CD4-positive, alpha-beta T cell (primary cell): ENCODE measurements around the gene ARPIN. TPM values are rescaled to one million over a fixed set of nuclear protein-coding genes. Genes with fewer than 3 reads are reported as not detected.

Experiments
- ATAC-seq: fragments of 200-7000 bp; cut with Tn5 transposase; one replicate; pipeline ENCODE4 v1.10.0; 2022; ENCODE audit warnings: mild to moderate bottlenecking; ENCODE audit not compliant: poor library complexity
- CTCF ChIA-PET: fragments of 350-600 bp; sonication (Branson Sonifier 250); formaldehyde crosslinking; loops from one replicate; lab custom pipeline; 2021; ENCODE audit warnings: antibody characterized with exemption, inconsistent platforms; lab: Charles Lee
- POLR2A ChIA-PET: fragments of 350-600 bp; sonication (Branson Sonifier 250); formaldehyde crosslinking; loops from one replicate; lab custom pipeline; 2021; ENCODE audit warnings: antibody characterized with exemption, inconsistent platforms; lab: Charles Lee
- DNase-seq, 14 experiments: peaks; one replicate each; pipeline ENCODE4 v3.0.0-alpha.2; 2013 to 2020; ENCODE audit warnings: mixed read lengths in 2 of 14
- H3K27ac ChIP-seq, 2 donors: one replicate each; pipeline versions ENCODE4 v1.5.1 to v1.7.0; 2013; ENCODE audit warnings: low read length in 2 of 2, low read depth in 1 of 2, mild to moderate bottlenecking in 1 of 2
- H3K27me3 ChIP-seq, 2 experiments: 1 replicate in 1 of 2; 2 replicates in 1 of 2; pipeline versions ENCODE4 v1.6.1 to v1.7.0; 2013; ENCODE audit warnings: low read length in 2 of 2, control low read depth in 1 of 2, mild to moderate bottlenecking in 1 of 2, moderate library complexity in 1 of 2; ENCODE audit not compliant: insufficient read depth in 2 of 2, control insufficient read depth in 1 of 2
- H3K36me3 ChIP-seq: one replicate; pipeline ENCODE4 v1.6.1; 2013; ENCODE audit warnings: low read length, control low read depth; ENCODE audit not compliant: insufficient read depth
- H3K4me1 ChIP-seq: one replicate; pipeline ENCODE4 v1.6.1; 2013; ENCODE audit warnings: low read length, control low read depth; ENCODE audit not compliant: insufficient read depth
- H3K4me3 ChIP-seq: one replicate; pipeline ENCODE4 v1.5.1; 2013; ENCODE audit warnings: mild to moderate bottlenecking, low read length, moderate library complexity
- H3K9me3 ChIP-seq, 2 experiments: 1 replicate in 1 of 2; 2 replicates in 1 of 2; pipeline versions ENCODE4 v1.6.1 to v1.7.0; 2013; ENCODE audit warnings: low read length in 2 of 2, mild to moderate bottlenecking in 2 of 2, control low read depth in 1 of 2, moderate library complexity in 1 of 2; ENCODE audit not compliant: control insufficient read depth in 1 of 2, insufficient read depth in 1 of 2
- H3K27ac Mint-ChIP-seq: one replicate; pipeline ENCODE4 v1.8.0; 2020; ENCODE audit warnings: mixed read lengths
- H3K27me3 Mint-ChIP-seq: one replicate; pipeline ENCODE4 v1.8.0; 2021; ENCODE audit warnings: mixed read lengths
- H3K36me3 Mint-ChIP-seq: one replicate; pipeline ENCODE4 v1.8.0; 2021; ENCODE audit warnings: low read depth, mixed read lengths
- H3K4me1 Mint-ChIP-seq: one replicate; pipeline ENCODE4 v1.8.0; 2021; ENCODE audit warnings: low read depth, mixed read lengths
- H3K4me3 Mint-ChIP-seq: one replicate; pipeline ENCODE4 v1.8.0; 2020; ENCODE audit warnings: mild to moderate bottlenecking, mixed read lengths
- H3K9me3 Mint-ChIP-seq: one replicate; pipeline ENCODE4 v1.8.0; 2020; ENCODE audit warnings: mixed read lengths
- intact Hi-C, 2 experiments: fragments of 100-400 bp; cut with DNase I in 1 of 2; cut with micrococcal nuclease in 1 of 2; formaldehyde crosslinking; loops; one replicate each; pipeline versions ENCODE4 v1.15.1 to v1.9.0; 2023 to 2025; cut with DNase I, micrococcal nuclease
- microRNA-seq: library from miRNA; unstranded; fragments of <30 nt; microRNA quantifications from one replicate; pipeline ENCODE4 v1.2.0, GENCODE V29; 2021; ENCODE audit warnings: borderline microRNAs expressed, borderline replicate concordance
- total RNA-seq, 174 experiments: library from RNA in 2 of 174; stranded (reverse) in 2 of 174; gene quantifications; one replicate each; pipeline ENCODE4 v1.2.3 and lab custom pipeline; 2021 to 2026
- TF ChIP-seq, protein P1 (sequence below): fragments of 200-600 bp; IDR thresholded peaks from one replicate; pipeline ENCODE4 v1.8.0; 2022; ENCODE audit warnings: antibody characterized with exemption, mild to moderate bottlenecking

The ARPIN gene
- total RNA-seq, 2 experiments from 2014 or later = not detected

- Mint-ChIP-seq H3K27me3 (no peaks in the 10 kb centered on the region), H3K36me3 (peaks cover 72% of the 10 kb centered on the region), H3K9me3 (no peaks in the 10 kb centered on the region), H3K27ac (no peak overlapping the region), H3K4me3 (no peak overlapping the region), H3K4me1 (no peaks in the 10 kb centered on the region)
- DNase-seq (no peak), ATAC-seq (no peak)
- intact Hi-C loops = no loop called here
- Histone ChIP-seq H3K27me3 (no peaks in the 10 kb centered on the region), H3K4me1 (no peaks in the 10 kb centered on the region), H3K4me3 (no peak overlapping the region), H3K36me3 (peaks cover 7% of the 10 kb centered on the region), H3K9me3 (no peaks in the 10 kb centered on the region), H3K27ac (no peak overlapping the region)
- TF ChIP-seq, protein P1, sequence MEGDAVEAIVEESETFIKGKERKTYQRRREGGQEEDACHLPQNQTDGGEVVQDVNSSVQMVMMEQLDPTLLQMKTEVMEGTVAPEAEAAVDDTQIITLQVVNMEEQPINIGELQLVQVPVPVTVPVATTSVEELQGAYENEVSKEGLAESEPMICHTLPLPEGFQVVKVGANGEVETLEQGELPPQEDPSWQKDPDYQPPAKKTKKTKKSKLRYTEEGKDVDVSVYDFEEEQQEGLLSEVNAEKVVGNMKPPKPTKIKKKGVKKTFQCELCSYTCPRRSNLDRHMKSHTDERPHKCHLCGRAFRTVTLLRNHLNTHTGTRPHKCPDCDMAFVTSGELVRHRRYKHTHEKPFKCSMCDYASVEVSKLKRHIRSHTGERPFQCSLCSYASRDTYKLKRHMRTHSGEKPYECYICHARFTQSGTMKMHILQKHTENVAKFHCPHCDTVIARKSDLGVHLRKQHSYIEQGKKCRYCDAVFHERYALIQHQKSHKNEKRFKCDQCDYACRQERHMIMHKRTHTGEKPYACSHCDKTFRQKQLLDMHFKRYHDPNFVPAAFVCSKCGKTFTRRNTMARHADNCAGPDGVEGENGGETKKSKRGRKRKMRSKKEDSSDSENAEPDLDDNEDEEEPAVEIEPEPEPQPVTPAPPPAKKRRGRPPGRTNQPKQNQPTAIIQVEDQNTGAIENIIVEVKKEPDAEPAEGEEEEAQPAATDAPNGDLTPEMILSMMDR = no peak
- ChIA-PET POLR2A (no interaction called here), CTCF (no interaction called here)
Measured at GRCh38 chr15:89845305-89845893, 67.4 kb downstream of the ARPIN start.

Small RNAs within 50 kb of the gene (microRNA-seq; reads per million reads assigned to microRNA genes)
- gene MIR5009 (0.61 reads per million), gene MIR5094 (not detected)

Other genes starting within 250 kb of the ARPIN start
- gene PLIN1, start 233.6 kb downstream of the ARPIN start, total RNA-seq = under 1 TPM; 0.08 to 0.22 TPM
- under 1 TPM; 0.22 TPM for gene PEX11A, start 222.2 kb downstream of the ARPIN start, total RNA-seq
- not detected for gene WDR93, start 222.1 kb downstream of the ARPIN start, total RNA-seq
- under 1 TPM in 1 of 2 experiments, not detected in 1; 0.22 TPM for gene MESP1, start 161.7 kb downstream of the ARPIN start, total RNA-seq
- gene MESP2, start 136.6 kb downstream of the ARPIN start, total RNA-seq = not detected
- gene ANPEP, start 98.1 kb downstream of the ARPIN start, total RNA-seq = 1 to 10 TPM; 1.9 to 2.7 TPM
- gene AP3S2, start 19.0 kb downstream of the ARPIN start, total RNA-seq = 10 to 100 TPM; 18.9 to 20.5 TPM
- 1 to 10 TPM; 6.5 to 7.7 TPM for gene ZNF710, start 88.4 kb upstream of the ARPIN start, total RNA-seq
- 10 to 100 TPM; 38.0 to 38.2 TPM for gene IDH2, start 189.5 kb upstream of the ARPIN start, total RNA-seq